Subcutaneous abdominal adipose tissue (tissue), 5 donors: ENCODE data around the gene NEK1.
A peak's percentile ranks its signal among the peaks of the same experiment; 100 is the strongest.

Experiments
- H3K27ac ChIP-seq: one replicate; pipeline ENCODE4 v1.7.0; 2013; ENCODE audit warnings: low read depth, mild to moderate bottlenecking, inconsistent platforms, low read length, moderate library complexity
- H3K27me3 ChIP-seq, 5 donors: one replicate each; pipeline ENCODE4 v1.7.0; 2013; ENCODE audit warnings: low read length in 5 of 5, inconsistent platforms in 1 of 5; ENCODE audit not compliant: control insufficient read depth in 5 of 5, insufficient read depth in 4 of 5
- H3K36me3 ChIP-seq, 5 donors: one replicate each; pipeline ENCODE4 v1.7.0; 2013; ENCODE audit warnings: low read length in 5 of 5; ENCODE audit not compliant: control insufficient read depth in 5 of 5, insufficient read depth in 5 of 5
- H3K4me1 ChIP-seq, 5 donors: one replicate each; pipeline ENCODE4 v1.7.0; 2013; ENCODE audit warnings: low read length in 5 of 5, mild to moderate bottlenecking in 3 of 5, moderate library complexity in 1 of 5; ENCODE audit not compliant: control insufficient read depth in 5 of 5, insufficient read depth in 5 of 5
- H3K4me3 ChIP-seq, 5 donors: one replicate each; pipeline ENCODE4 v1.7.0; 2013; ENCODE audit warnings: low read length in 5 of 5, low read depth in 1 of 5
- H3K9ac ChIP-seq, 5 donors: one replicate each; pipeline ENCODE4 v1.7.0; 2013; ENCODE audit warnings: low read length in 5 of 5, mild to moderate bottlenecking in 4 of 5, moderate library complexity in 3 of 5
- H3K9me3 ChIP-seq, 5 donors: one replicate each; pipeline ENCODE4 v1.7.0; 2013; ENCODE audit warnings: low read length in 5 of 5; ENCODE audit not compliant: control insufficient read depth in 5 of 5
- donor health status: healthy.
- donor health status: healthy.
- donor health status: healthy.
- donor health status: healthy.
- donor health status: healthy.

The NEK1 gene, protein sequence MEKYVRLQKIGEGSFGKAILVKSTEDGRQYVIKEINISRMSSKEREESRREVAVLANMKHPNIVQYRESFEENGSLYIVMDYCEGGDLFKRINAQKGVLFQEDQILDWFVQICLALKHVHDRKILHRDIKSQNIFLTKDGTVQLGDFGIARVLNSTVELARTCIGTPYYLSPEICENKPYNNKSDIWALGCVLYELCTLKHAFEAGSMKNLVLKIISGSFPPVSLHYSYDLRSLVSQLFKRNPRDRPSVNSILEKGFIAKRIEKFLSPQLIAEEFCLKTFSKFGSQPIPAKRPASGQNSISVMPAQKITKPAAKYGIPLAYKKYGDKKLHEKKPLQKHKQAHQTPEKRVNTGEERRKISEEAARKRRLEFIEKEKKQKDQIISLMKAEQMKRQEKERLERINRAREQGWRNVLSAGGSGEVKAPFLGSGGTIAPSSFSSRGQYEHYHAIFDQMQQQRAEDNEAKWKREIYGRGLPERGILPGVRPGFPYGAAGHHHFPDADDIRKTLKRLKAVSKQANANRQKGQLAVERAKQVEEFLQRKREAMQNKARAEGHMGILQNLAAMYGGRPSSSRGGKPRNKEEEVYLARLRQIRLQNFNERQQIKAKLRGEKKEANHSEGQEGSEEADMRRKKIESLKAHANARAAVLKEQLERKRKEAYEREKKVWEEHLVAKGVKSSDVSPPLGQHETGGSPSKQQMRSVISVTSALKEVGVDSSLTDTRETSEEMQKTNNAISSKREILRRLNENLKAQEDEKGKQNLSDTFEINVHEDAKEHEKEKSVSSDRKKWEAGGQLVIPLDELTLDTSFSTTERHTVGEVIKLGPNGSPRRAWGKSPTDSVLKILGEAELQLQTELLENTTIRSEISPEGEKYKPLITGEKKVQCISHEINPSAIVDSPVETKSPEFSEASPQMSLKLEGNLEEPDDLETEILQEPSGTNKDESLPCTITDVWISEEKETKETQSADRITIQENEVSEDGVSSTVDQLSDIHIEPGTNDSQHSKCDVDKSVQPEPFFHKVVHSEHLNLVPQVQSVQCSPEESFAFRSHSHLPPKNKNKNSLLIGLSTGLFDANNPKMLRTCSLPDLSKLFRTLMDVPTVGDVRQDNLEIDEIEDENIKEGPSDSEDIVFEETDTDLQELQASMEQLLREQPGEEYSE (N-terminal part only)

GRCh38 chr4:169611991-169612870 is at the start of gene NEK1:
TSS of gene NEK1 (minus strand) at chr4:169612583. CDS start at chr4:169602630, 9,953 bp downstream.
- Histone ChIP-seq H3K4me3 (peak within 1 kb of the TSS; percentile 88 to 98 (median 94)), H3K27me3 (no peaks in the 10 kb centered on the region), H3K9ac (peak within 1 kb of the TSS; percentile 79 to 97 (median 92)), H3K4me1 (peaks cover 0 to 24% (median 23%) of the 10 kb centered on the region in 5 donors), H3K27ac (peak within 1 kb of the TSS; percentile 97), H3K36me3 (no peaks in the 10 kb centered on the region), H3K9me3 (no peaks in the 10 kb centered on the region)

DNA sequence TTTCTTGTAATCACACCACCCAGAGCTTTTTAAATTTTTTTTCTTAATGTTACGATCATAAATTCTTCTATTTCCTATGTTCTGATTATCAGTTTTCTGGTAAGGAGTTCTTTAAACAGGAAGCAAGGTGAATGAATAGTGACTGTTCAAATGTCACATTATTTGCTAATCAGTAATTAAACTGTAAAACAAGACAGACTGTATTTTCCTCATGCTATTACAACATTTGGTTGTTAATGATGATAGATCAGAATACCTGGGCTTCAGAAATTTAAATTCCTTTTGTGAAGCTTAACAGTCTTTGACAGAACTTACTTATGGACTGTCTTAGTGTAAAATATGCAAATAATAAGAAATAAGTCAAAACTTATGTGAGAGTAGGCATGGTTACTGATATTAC is 49.4 kb upstream of the NEK1 start:
- Histone ChIP-seq H3K36me3 (peaks cover 0 to 3% (median 0%) of the 10 kb centered on the region in 5 donors), H3K27me3 (no peaks in the 10 kb centered on the region), H3K9ac (no peak overlapping the region), H3K4me1 (peaks cover 0 to 17% (median 8%) of the 10 kb centered on the region in 5 donors), H3K4me3 (no peak overlapping the region), H3K27ac (no peak overlapping the region), H3K9me3 (no peaks in the 10 kb centered on the region)

DNA sequence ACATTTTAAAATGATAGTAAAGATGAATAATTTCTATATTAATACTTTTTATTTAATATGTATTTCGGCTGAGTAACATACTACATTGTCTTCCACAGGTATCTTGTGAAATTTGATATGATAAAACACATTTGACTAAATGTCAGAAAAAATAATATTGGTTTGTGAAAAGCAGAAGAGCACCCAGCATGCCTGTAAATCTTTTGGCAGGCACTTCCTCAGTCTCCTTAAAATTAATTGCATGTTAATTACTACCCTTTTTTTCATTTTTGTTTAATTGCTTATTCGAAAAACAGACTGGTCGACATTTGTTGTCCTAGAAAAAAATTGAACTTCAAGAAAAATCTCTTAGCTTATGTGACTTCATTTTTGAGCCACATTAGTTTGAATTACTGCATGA is 48.5 kb upstream of the NEK1 start:
- Histone ChIP-seq H3K9ac (peak overlapping the region in 1 of 5 donors; percentile 78), H3K4me1 (peaks cover 0 to 17% (median 8%) of the 10 kb centered on the region in 5 donors)

GRCh38 chr4:169659716-169660670 is 47.6 kb upstream of the NEK1 start:
- H3K4me3 ChIP-seq: peak overlapping the region; percentile 52 to 80 (median 68)
- H3K9me3 ChIP-seq: no peaks in the 10 kb centered on the region
- no peaks in the 10 kb centered on the region for H3K27me3 ChIP-seq
- H3K36me3 ChIP-seq: no peaks in the 10 kb centered on the region
- H3K9ac ChIP-seq: peak overlapping the region in 4 of 5 donors; percentile 10 to 78 (median 64)
- H3K27ac ChIP-seq: peak overlapping the region; percentile 71
- peaks cover 0 to 17% (median 8%) of the 10 kb centered on the region in 5 donors for H3K4me1 ChIP-seq

More for the DNA sequence above, 48.5 kb upstream of the NEK1 start:
- no peak overlapping the region for H3K4me3 ChIP-seq
- no peaks in the 10 kb centered on the region for H3K27me3 ChIP-seq
- H3K36me3 ChIP-seq: no peaks in the 10 kb centered on the region
- H3K9me3 ChIP-seq: no peaks in the 10 kb centered on the region
- H3K27ac ChIP-seq: no peak overlapping the region

DNA sequence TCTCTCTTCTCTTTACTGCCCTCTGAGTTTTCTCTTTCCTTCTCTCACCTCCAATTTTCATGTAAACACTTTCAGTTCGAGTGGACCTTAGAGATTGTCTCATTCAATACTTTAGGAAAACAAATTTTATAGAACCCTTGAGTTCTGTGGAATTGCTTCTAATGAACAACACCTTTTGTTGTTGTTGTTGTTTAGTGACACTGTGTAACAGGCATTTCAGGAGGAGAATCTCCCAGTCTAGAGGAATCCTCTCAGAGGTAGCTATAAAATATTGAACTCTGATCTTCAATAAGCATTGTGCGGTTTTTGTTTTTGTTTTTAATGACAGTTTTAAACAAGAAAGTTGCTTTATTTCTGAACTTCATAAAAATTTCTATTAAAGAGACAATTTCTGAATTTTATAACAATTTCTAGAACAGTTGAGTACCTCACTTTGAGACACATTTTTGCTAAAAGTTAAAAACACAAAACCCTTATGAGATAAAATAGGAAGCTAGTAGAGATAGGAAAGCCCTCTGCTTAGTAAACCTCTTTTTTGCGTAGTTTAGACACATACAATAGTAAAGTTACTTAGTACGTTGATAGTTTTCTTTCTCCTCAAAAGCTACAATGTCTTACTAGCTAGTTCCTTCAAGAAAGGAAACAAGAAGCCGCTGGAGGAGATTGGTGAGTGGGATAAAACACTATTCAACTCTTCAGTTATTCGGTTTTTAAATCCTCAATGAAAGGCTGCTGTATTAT is 46.8 kb upstream of the NEK1 start:
- H3K27ac ChIP-seq: peak overlapping the region; percentile 71
- no peaks in the 10 kb centered on the region for H3K9me3 ChIP-seq
- H3K4me1 ChIP-seq: peaks cover 0 to 14% (median 11%) of the 10 kb centered on the region in 5 donors
- H3K9ac ChIP-seq: peak overlapping the region in 1 of 5 donors; percentile 78
- no peaks in the 10 kb centered on the region for H3K36me3 ChIP-seq
- no peaks in the 10 kb centered on the region for H3K27me3 ChIP-seq
- peak overlapping the region in 2 of 5 donors; percentile 52 to 68 for H3K4me3 ChIP-seq

DNA sequence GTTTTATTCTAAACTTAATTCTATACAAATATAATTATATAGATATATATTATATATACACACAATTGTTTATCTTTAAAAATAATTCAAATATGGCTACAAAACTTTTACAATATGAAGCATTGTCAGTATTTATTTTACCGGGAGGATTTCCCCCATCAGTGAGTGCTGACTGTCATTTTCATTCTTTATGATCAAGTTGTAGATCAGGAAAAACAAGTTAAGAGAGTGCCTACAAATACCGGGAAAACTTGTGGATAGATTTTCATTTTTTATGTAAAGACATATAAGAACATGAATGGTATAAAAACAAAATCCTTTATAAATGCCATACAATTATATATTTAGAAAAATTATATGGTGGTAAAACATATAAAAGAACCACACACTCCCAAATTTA is 45.8 kb upstream of the NEK1 start:
- Histone ChIP-seq H3K4me1 (peaks cover 0 to 14% (median 10%) of the 10 kb centered on the region in 5 donors), H3K27ac (no peak overlapping the region), H3K4me3 (no peak overlapping the region)

DNA sequence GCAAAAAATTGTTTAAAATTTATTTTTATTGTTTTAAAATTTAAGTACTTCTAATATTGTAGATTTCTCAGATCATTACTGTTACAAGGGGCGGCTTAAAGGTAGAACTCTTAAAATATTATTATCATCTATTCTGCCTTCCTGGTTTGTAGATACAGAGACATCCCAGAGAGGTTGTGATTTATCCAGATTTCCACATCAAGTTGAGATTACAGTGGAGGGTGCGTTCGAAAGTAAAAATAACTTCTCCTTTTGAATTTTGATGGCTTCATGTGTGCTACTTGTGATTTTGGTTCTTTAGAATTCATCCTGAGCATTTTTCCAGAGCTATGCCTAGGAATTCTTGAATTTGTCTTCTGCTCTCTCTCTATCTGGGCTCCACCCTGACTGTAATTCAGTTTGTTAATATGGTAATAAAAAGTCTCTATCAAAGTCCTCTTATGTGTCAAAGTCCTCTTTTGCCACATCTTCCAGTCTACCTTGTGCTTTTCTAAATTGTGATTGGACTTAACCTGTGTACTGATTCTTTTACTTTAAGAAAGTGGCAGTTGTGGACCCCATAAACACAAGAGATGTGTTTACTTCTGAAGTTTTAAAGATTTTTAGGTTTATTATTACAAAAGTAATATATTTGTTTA is 45.2 kb upstream of the NEK1 start:
- H3K9me3 ChIP-seq: no peaks in the 10 kb centered on the region
- no peak overlapping the region for H3K4me3 ChIP-seq
- no peaks in the 10 kb centered on the region for H3K27me3 ChIP-seq
- H3K36me3 ChIP-seq: no peaks in the 10 kb centered on the region
- H3K4me1 ChIP-seq: peaks cover 0 to 14% (median 10%) of the 10 kb centered on the region in 5 donors
- H3K9ac ChIP-seq: no peak overlapping the region
- H3K27ac ChIP-seq: no peak overlapping the region

More for the DNA sequence above, 45.8 kb upstream of the NEK1 start:
- Histone ChIP-seq H3K9me3 (no peaks in the 10 kb centered on the region), H3K27me3 (no peaks in the 10 kb centered on the region), H3K36me3 (no peaks in the 10 kb centered on the region), H3K9ac (no peak overlapping the region)

GRCh38 chr4:169655401-169655800 is 43.0 kb upstream of the NEK1 start:
- H3K9ac ChIP-seq: no peak overlapping the region
- no peaks in the 10 kb centered on the region for H3K36me3 ChIP-seq
- no peaks in the 10 kb centered on the region for H3K27me3 ChIP-seq
- H3K27ac ChIP-seq: no peak overlapping the region
- no peak overlapping the region for H3K4me3 ChIP-seq
- H3K4me1 ChIP-seq: peaks cover 0 to 11% (median 6%) of the 10 kb centered on the region in 5 donors
- H3K9me3 ChIP-seq: no peaks in the 10 kb centered on the region
